ENCODE data around the gene MITF. TPM values are rescaled to one million over a fixed set of nuclear protein-coding genes. Genes with fewer than 3 reads are reported as not detected.
A peak's percentile ranks its signal among the peaks of the same experiment; 100 is the strongest.

Gene MITF
- total RNA-seq, 1 donor from 2014 or later: 19.4 TPM

DNA sequence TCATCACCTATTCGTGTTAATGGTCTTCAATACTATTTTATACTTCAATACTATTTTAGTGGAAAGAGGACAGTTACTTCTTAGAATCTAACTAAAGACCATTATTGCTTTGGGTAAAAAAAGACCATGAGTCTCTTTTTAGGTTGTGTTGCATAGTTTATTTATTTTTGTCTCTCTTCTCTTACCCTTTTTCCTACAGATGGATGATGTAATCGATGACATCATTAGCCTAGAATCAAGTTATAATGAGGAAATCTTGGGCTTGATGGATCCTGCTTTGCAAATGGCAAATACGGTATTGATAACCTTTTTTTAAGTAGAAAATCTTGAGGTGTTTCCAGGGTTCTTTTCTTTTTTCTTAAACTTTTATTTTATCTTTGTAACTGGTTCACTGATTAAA is 201.8 kb downstream of the MITF start:
- no peak for DNase-seq (ENCODE audit: low spot score, unreplicated experiment)
- Mint-ChIP-seq H3K9me3 (ENCODE audit: low read depth) (no peaks in the 10 kb centered on the region), H3K4me3 (ENCODE audit: low read depth) (no peak overlapping the region), H3K27ac (no peak overlapping the region), H3K36me3 (ENCODE audit: insufficient read depth) (peaks cover 14% of the 10 kb centered on the region), H3K27me3 (no peaks in the 10 kb centered on the region), H3K4me1 (ENCODE audit: low read depth) (peaks cover 2% of the 10 kb centered on the region)
- no peak for TF ChIP-seq CTCF (IDR thresholded peaks at IDR 0.05; ENCODE audit: unreplicated experiment)

DNA sequence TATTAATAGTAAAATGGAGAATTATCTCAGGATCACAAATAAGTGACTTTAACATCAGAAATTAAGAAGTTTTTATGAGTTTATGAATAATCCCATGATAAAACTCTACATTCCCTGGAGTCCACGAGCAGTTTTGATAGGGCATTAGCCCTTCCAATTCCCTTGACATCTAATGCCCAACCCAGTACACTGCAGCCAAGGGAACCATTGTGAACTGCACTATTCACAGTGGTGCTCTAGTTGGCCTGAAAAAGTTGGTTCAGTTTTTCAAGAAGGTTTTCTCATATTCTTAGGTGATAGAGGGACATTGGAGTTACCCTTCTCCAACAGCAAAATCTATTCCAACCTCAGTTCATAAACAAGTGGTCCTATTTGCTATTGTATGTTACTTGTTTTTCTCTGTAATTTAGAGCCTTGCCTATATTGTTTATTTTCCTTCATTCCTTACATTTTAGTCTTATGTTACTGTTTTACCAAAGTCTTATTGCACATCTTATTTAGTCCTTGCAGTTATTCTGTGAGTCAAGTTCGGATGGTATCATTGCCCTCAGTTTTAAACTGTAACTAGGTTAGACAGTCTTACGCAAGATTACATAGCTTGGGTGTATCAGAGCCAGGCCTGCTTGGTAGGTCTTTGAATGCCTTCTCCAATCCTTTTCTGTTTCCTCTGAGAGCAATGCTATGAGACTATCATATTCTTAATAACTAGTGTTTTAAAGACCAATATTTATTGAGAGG is 202.3 kb downstream of the MITF start:
- H3K36me3 Mint-ChIP-seq (ENCODE audit: insufficient read depth): peaks cover 14% of the 10 kb centered on the region
- peaks cover 5% of the 10 kb centered on the region for H3K4me1 Mint-ChIP-seq (ENCODE audit: low read depth)

GRCh38 chr3:69944931-69945493 is 205.7 kb downstream of the MITF start:
- Mint-ChIP-seq H3K36me3 (ENCODE audit: insufficient read depth) (peaks cover 8% of the 10 kb centered on the region), H3K9me3 (ENCODE audit: low read depth) (no peaks in the 10 kb centered on the region), H3K27ac (no peak overlapping the region), H3K27me3 (no peaks in the 10 kb centered on the region), H3K4me1 (ENCODE audit: low read depth) (peaks cover 9% of the 10 kb centered on the region), H3K4me3 (ENCODE audit: low read depth) (no peak overlapping the region)
- no peak for TF ChIP-seq CTCF (IDR thresholded peaks at IDR 0.05; ENCODE audit: unreplicated experiment)
- DNase-seq (ENCODE audit: low spot score, unreplicated experiment): no peak

More for the DNA sequence above, 202.3 kb downstream of the MITF start:
- no peak for DNase-seq (ENCODE audit: low spot score, unreplicated experiment)
- Mint-ChIP-seq H3K9me3 (ENCODE audit: low read depth) (no peaks in the 10 kb centered on the region), H3K27me3 (no peaks in the 10 kb centered on the region), H3K4me3 (ENCODE audit: low read depth) (no peak overlapping the region), H3K27ac (no peak overlapping the region)
- TF ChIP-seq CTCF (IDR thresholded peaks at IDR 0.05; ENCODE audit: unreplicated experiment): no peak

- H3K27me3 Mint-ChIP-seq: no peaks in the 10 kb centered on the region
Measured at GRCh38 chr3:69948246-69948862, 209.1 kb downstream of the MITF start.

More at GRCh38 chr3:69948246-69948862, 209.1 kb downstream of the MITF start:
- H3K27ac Mint-ChIP-seq: no peak overlapping the region
- no peaks in the 10 kb centered on the region for H3K9me3 Mint-ChIP-seq (ENCODE audit: low read depth)
- no peaks in the 10 kb centered on the region for H3K36me3 Mint-ChIP-seq (ENCODE audit: insufficient read depth)
- TF ChIP-seq CTCF (IDR thresholded peaks at IDR 0.05; ENCODE audit: unreplicated experiment): peak; percentile 81
- H3K4me3 Mint-ChIP-seq (ENCODE audit: low read depth): no peak overlapping the region
- peaks cover 24% of the 10 kb centered on the region for H3K4me1 Mint-ChIP-seq (ENCODE audit: low read depth)
- DNase-seq (ENCODE audit: low spot score, unreplicated experiment): no peak

Measured in progenitor cell of endocrine pancreas (in vitro differentiated cells).